HepG2 (cell line): ENCODE measurements around the gene PLLP. TPM values are rescaled to one million over a fixed set of nuclear protein-coding genes. Genes with fewer than 3 reads are reported as not detected.

Experiments
- FOXO1 ChIP-seq: sonication (generic); formaldehyde crosslinking; IDR thresholded peaks from 2 replicates; pipeline ENCODE4 v1.4.0; 2020; ENCODE audit warnings: missing genetic modification reagents
- NAIF1 ChIP-seq: sonication (generic); formaldehyde crosslinking; IDR thresholded peaks from 2 replicates; pipeline ENCODE4 v1.5.0; 2020; ENCODE audit warnings: mild to moderate bottlenecking, missing genetic modification reagents, borderline replicate concordance
- NCOA1 ChIP-seq: sonication (generic); formaldehyde crosslinking; IDR thresholded peaks from 2 replicates; pipeline ENCODE4 v1.9.0; 2021; ENCODE audit warnings: missing genetic modification reagents
- NONO ChIP-seq, 2 experiments: fragments of 450-650 bp in 1 of 2; sonication (generic) in 1 of 2; formaldehyde crosslinking in 1 of 2; IDR thresholded peaks in 1 of 2; conservative IDR thresholded peaks in 1 of 2; 2 replicates each; pipeline versions ENCODE4 v1.6.1 to v1.8.0; 2017 to 2022; ENCODE audit warnings: mild to moderate bottlenecking in 1 of 2, missing genetic modification reagents in 1 of 2, moderate library complexity in 1 of 2
- SP4 ChIP-seq: sonication (generic); formaldehyde crosslinking; IDR thresholded peaks from 2 replicates; pipeline ENCODE4 v1.8.1; 2023; ENCODE audit warnings: mild to moderate bottlenecking, missing genetic modification reagents
- TCF7 ChIP-seq: sonication (generic); IDR thresholded peaks from 2 replicates; pipeline ENCODE4 v1.6.1; 2016; ENCODE audit warnings: antibody characterized with exemption, low read depth
- ZFYVE20 ChIP-seq: sonication (generic); formaldehyde crosslinking; IDR thresholded peaks from 2 replicates; pipeline ENCODE4 v1.8.0; 2023; ENCODE audit warnings: low read depth, mild to moderate bottlenecking, moderate library complexity, missing genetic modification reagents, borderline replicate concordance
- ZNF317 ChIP-seq: sonication (generic); formaldehyde crosslinking; IDR thresholded peaks from 2 replicates; pipeline ENCODE4 v1.5.0; 2020; ENCODE audit warnings: mild to moderate bottlenecking, missing genetic modification reagents
- ZNF337 ChIP-seq: sonication (generic); formaldehyde crosslinking; IDR thresholded peaks from 2 replicates; pipeline ENCODE4 v1.5.1; 2020; ENCODE audit warnings: missing genetic modification reagents, low read depth, mild to moderate bottlenecking, borderline replicate concordance
- ZNF343 ChIP-seq: sonication (generic); formaldehyde crosslinking; IDR thresholded peaks from 2 replicates; pipeline ENCODE4 v1.4.0; 2020; ENCODE audit warnings: mild to moderate bottlenecking, missing genetic modification reagents
- ZNF552 ChIP-seq: sonication (generic); formaldehyde crosslinking; IDR thresholded peaks from 2 replicates; pipeline ENCODE4 v1.9.0; 2022; ENCODE audit warnings: missing genetic modification reagents, mild to moderate bottlenecking, borderline replicate concordance
- ZNF644 ChIP-seq: IDR thresholded peaks from 2 replicates; pipeline ENCODE4 v1.6.1; 2016; ENCODE audit warnings: low read depth
- ZSCAN30 ChIP-seq: sonication (generic); formaldehyde crosslinking; IDR thresholded peaks from 2 replicates; pipeline ENCODE4 v1.5.0; 2020; ENCODE audit warnings: mild to moderate bottlenecking, missing genetic modification reagents
- polyA plus RNA-seq, 8 experiments: library from polyadenylated mRNA; depleted of rRNA in 3 of 8; stranded (reverse) in 7 of 8; unstranded in 1 of 8; fragments of >200 nt; fragmentation: Illumina TruSeq in 4 of 8; extraction: Trizol in 4 of 8; gene quantifications; 2 replicates each; pipeline versions ENCODE4 v1.2.1 to v1.2.3, GENCODE V29; 2011 to 2016; ENCODE audit warnings: low read depth in 4 of 8, missing spikeins in 1 of 8, mixed read lengths in 1 of 8; ENCODE audit not compliant: insufficient read depth in 1 of 8
- total RNA-seq, 5 experiments: library from RNA; depleted of rRNA; stranded (reverse); fragments of >200 nt; fragmentation: Illumina TruSeq; extraction: Trizol; gene quantifications; 2 replicates each; pipeline ENCODE4 v1.2.3, GENCODE V29; 2016; ENCODE audit warnings: low read depth in 1 of 5
- TF ChIP-seq, protein P1 (sequence below), 2 experiments: sonication (generic) in 1 of 2; formaldehyde crosslinking in 1 of 2; IDR thresholded peaks; 2 replicates each; pipeline versions ENCODE4 v1.6.1 to v1.9.0; 2014 to 2022; ENCODE audit warnings: antibody characterized with exemption in 1 of 2, borderline replicate concordance in 1 of 2, inconsistent platforms in 1 of 2, low read depth in 1 of 2, missing genetic modification reagents in 1 of 2
- TF ChIP-seq, protein P2 (sequence below): fragments of 450-650 bp; IDR thresholded peaks from 2 replicates; pipeline ENCODE4 v1.6.1; 2017
- TF ChIP-seq, protein P3 (sequence below): sonication (generic); formaldehyde crosslinking; IDR thresholded peaks from 2 replicates; pipeline ENCODE4 v1.4.0; 2020; ENCODE audit warnings: missing genetic modification reagents, borderline replicate concordance
- TF ChIP-seq, protein P4 (sequence below): sonication (generic); formaldehyde crosslinking; IDR thresholded peaks from 2 replicates; pipeline ENCODE4 v1.8.0; 2022; ENCODE audit warnings: missing genetic modification reagents, mild to moderate bottlenecking, inconsistent platforms, borderline replicate concordance

PLLP gene
- total and polyA plus RNA-seq, 2 of the 13 experiments (the other 11 are each of a cell fraction or from before 2014, with no cell fraction given), result 60.6 to 127 TPM

DNA sequence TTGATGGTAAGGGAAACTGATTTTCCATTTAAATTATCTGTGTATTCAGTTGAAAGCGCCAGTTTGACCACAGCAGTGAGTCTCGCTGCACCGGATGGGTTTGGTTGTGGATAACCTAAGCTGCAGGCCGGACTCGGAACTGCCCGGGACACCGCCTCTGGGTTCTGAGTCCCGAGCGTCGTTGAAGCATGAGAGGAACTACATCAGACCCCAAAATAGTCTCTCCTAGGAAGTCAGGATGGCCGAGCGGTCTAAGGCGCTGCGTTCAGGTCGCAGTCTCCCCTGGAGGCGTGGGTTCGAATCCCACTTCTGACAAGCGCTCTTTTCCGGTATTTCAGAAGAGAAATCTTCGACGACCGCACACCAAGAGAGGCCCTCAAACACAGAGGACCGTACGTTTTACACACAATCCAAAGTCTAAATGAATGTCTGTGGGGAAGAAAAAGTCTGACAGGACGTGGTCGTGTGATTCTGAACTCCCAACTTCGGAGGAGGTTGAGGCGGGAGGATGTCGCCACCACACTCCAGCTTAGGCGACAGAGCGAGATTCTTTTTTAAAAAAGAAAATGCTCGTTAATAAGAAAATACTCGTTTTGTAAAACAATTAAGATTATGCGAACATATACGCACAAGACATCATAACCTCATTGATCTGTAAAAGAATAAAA is 15.4 kb upstream of the PLLP start (continued):
- TF ChIP-seq ZNF343 (CRISPR knock-in tag), result no peak
- TF ChIP-seq, protein P1, sequence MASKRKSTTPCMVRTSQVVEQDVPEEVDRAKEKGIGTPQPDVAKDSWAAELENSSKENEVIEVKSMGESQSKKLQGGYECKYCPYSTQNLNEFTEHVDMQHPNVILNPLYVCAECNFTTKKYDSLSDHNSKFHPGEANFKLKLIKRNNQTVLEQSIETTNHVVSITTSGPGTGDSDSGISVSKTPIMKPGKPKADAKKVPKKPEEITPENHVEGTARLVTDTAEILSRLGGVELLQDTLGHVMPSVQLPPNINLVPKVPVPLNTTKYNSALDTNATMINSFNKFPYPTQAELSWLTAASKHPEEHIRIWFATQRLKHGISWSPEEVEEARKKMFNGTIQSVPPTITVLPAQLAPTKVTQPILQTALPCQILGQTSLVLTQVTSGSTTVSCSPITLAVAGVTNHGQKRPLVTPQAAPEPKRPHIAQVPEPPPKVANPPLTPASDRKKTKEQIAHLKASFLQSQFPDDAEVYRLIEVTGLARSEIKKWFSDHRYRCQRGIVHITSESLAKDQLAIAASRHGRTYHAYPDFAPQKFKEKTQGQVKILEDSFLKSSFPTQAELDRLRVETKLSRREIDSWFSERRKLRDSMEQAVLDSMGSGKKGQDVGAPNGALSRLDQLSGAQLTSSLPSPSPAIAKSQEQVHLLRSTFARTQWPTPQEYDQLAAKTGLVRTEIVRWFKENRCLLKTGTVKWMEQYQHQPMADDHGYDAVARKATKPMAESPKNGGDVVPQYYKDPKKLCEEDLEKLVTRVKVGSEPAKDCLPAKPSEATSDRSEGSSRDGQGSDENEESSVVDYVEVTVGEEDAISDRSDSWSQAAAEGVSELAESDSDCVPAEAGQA (IDR thresholded peaks at IDR 0.05; ENCODE audit: low read depth), result peak; percentile 68; the same call in 1 of the 2 replicates
- TF ChIP-seq, protein P1 (CRISPR knock-in tag; IDR thresholded peaks at IDR 0.05; ENCODE audit: borderline replicate concordance), result no peak; the same call in 1 of the 2 replicates
- TF ChIP-seq NAIF1 (CRISPR knock-in tag), result no peak; the same call in none of the 2 replicates
- TF ChIP-seq NCOA1, result peak; percentile 87
- TF ChIP-seq, protein P2, sequence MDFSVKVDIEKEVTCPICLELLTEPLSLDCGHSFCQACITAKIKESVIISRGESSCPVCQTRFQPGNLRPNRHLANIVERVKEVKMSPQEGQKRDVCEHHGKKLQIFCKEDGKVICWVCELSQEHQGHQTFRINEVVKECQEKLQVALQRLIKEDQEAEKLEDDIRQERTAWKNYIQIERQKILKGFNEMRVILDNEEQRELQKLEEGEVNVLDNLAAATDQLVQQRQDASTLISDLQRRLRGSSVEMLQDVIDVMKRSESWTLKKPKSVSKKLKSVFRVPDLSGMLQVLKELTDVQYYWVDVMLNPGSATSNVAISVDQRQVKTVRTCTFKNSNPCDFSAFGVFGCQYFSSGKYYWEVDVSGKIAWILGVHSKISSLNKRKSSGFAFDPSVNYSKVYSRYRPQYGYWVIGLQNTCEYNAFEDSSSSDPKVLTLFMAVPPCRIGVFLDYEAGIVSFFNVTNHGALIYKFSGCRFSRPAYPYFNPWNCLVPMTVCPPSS, result no peak
- no peak for TF ChIP-seq NONO (IDR thresholded peaks at IDR 0.05)
- TF ChIP-seq NONO (CRISPR knock-in tag; conservative IDR thresholded peaks at IDR 0.05), result no peak; the same call in 1 of the 2 replicates
- TF ChIP-seq TCF7, result no peak
- TF ChIP-seq, protein P3, sequence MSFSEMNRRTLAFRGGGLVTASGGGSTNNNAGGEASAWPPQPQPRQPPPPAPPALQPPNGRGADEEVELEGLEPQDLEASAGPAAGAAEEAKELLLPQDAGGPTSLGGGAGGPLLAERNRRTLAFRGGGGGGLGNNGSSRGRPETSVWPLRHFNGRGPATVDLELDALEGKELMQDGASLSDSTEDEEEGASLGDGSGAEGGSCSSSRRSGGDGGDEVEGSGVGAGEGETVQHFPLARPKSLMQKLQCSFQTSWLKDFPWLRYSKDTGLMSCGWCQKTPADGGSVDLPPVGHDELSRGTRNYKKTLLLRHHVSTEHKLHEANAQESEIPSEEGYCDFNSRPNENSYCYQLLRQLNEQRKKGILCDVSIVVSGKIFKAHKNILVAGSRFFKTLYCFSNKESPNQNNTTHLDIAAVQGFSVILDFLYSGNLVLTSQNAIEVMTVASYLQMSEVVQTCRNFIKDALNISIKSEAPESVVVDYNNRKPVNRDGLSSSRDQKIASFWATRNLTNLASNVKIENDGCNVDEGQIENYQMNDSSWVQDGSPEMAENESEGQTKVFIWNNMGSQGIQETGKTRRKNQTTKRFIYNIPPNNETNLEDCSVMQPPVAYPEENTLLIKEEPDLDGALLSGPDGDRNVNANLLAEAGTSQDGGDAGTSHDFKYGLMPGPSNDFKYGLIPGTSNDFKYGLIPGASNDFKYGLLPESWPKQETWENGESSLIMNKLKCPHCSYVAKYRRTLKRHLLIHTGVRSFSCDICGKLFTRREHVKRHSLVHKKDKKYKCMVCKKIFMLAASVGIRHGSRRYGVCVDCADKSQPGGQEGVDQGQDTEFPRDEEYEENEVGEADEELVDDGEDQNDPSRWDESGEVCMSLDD (CRISPR knock-in tag), result peak; percentile 61; the same call in 1 of the 2 replicates
- peak; percentile 70; the same call in 1 of the 2 replicates for TF ChIP-seq ZNF317 (CRISPR knock-in tag)
- peak; percentile 62; the same call in 1 of the 2 replicates for TF ChIP-seq ZNF552 (CRISPR knock-in tag)
- no peak for TF ChIP-seq ZFYVE20 (CRISPR knock-in tag)
- peak; percentile 48; the same call in 1 of the 2 replicates for TF ChIP-seq ZNF337 (CRISPR knock-in tag)
- 0 out of 2 replicates have a peak, but pooled peaks have one; percentile 51 for TF ChIP-seq SP4 (CRISPR knock-in tag)
- peak; percentile 65 for TF ChIP-seq FOXO1
- TF ChIP-seq ZNF644 (CRISPR knock-in tag), result 0 out of 2 replicates have a peak, but pooled peaks have one; percentile 14
- TF ChIP-seq ZSCAN30 (CRISPR knock-in tag), result peak; percentile 95
- TF ChIP-seq, protein P4, sequence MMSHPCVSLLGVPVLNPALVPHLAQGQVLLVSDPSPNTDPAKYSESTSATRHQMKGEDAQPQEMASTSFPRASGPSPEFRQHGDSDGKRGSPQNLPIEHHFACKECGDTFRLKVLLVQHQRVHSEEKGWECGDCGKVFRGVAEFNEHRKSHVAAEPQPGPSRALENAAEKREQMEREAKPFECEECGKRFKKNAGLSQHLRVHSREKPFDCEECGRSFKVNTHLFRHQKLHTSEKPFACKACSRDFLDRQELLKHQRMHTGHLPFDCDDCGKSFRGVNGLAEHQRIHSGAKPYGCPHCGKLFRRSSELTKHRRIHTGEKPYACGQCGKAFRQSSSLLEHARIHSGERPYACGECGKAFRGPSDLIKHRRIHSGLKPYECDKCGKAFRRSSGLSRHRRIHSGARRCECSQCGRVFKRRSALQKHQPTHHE (CRISPR knock-in tag), result no peak
